Fibroblast of villous mesenchyme (primary cell): Measurements from ENCODE around the gene CFAP52. TPM values are rescaled to one million over a fixed set of nuclear protein-coding genes. Genes with fewer than 3 reads are reported as not detected.
"Not testable (repeated sequence)": the region's sequence is repeated elsewhere in the genome, so short reads cannot be mapped to it uniquely, and the experiment has no call there.

Source experiments
- DNase-seq: peaks from one replicate; pipeline ENCODE4 v3.0.0-alpha.2; 2010; ENCODE audit warnings: low read depth
- H3K4me3 ChIP-seq: 2 replicates; pipeline ENCODE4 v1.5.1; 2011; ENCODE audit warnings: low read depth, mild to moderate bottlenecking, low read length
- total RNA-seq: library from RNA; depleted of rRNA; stranded (reverse); fragments of >200 nt; gene quantifications from 2 replicates; pipeline ENCODE4 v1.2.3, GENCODE V29; 2012
- TF ChIP-seq, protein P1 (sequence below): IDR thresholded peaks from 2 replicates; pipeline ENCODE4 v1.5.1; 2012; ENCODE audit warnings: low read depth, mild to moderate bottlenecking, low read length; ENCODE audit not compliant: insufficient read depth

Gene CFAP52
- total RNA-seq, 1 donor, result 0.43 TPM

GRCh38 chr17:9594065-9594464 lies 17.6 kb downstream of the CFAP52 start:
- TF ChIP-seq, protein P1, sequence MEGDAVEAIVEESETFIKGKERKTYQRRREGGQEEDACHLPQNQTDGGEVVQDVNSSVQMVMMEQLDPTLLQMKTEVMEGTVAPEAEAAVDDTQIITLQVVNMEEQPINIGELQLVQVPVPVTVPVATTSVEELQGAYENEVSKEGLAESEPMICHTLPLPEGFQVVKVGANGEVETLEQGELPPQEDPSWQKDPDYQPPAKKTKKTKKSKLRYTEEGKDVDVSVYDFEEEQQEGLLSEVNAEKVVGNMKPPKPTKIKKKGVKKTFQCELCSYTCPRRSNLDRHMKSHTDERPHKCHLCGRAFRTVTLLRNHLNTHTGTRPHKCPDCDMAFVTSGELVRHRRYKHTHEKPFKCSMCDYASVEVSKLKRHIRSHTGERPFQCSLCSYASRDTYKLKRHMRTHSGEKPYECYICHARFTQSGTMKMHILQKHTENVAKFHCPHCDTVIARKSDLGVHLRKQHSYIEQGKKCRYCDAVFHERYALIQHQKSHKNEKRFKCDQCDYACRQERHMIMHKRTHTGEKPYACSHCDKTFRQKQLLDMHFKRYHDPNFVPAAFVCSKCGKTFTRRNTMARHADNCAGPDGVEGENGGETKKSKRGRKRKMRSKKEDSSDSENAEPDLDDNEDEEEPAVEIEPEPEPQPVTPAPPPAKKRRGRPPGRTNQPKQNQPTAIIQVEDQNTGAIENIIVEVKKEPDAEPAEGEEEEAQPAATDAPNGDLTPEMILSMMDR, result no peak
- no peak for DNase-seq
- H3K4me3 ChIP-seq, result no peak overlapping the region

GRCh38 chr17:9597638-9598037 lies 21.2 kb downstream of the CFAP52 start:
- H3K4me3 ChIP-seq, DNase-seq: not testable (repeated sequence)

DNA sequence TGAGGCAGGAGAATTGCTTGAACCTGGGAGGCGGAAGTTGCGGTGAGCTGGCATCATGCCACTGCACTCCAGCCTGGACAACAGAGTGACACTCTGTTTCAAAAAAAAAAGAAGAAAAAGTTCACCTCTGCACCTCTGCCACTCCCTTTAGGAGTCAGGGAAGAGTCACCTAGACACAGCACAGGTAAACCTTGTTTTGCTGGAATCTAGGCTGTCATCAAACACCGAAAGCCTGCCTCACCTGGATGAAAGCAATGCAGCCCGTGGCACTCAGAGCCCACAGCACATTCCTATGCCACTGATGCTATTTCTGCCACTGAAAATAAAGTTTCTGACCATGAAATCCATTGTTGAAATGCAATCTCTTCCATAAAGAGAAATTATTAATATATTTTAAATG lies 22.2 kb downstream of the CFAP52 start:
- TF ChIP-seq, protein P1, result no peak
- no peak for DNase-seq

GRCh38 chr17:9604583-9604982 lies 28.1 kb downstream of the CFAP52 start:
- not testable (repeated sequence) for H3K4me3 ChIP-seq, DNase-seq

More for the DNA sequence above, 22.2 kb downstream of the CFAP52 start:
- H3K4me3 ChIP-seq, result no peak overlapping the region

DNA sequence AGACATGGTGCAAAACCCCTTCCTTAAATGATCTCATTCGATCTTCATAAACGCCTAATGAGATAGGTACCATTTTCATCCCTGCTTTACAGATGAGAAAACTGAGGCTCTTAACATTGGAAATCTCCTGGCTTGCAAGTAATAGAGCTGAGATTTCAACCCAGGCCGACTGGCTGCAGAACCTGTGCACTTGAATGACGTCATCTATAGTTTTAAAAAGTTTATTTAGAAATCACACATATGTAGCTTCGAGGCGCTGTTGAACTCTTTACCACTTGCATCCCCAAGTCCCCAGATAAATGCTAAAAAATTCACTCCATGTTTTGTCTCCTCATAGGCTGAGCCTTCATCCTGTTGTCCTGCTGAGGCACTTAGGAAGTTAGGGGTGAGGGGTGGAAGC lies 30.0 kb downstream of the CFAP52 start:
- no peak overlapping the region for H3K4me3 ChIP-seq
- TF ChIP-seq, protein P1, result no peak

DNA sequence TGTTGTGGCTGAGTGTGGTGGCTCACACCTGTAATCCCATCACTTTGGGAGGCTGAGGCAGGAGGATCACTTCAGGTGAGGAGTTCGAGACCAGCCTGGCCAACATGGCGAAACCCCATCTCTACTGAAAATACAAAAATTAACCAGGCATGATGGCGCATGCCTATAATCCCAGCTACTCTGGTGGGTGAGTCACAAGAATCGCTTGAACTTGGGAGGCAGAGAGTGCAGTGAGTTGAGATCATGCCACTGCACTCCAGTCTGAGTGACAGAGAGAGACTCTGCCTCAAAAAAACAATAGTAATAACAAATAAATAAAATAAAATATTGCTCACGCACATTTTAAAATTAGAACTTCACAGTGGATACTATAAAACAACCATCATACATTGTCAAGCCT lies 30.6 kb downstream of the CFAP52 start:
- DNase-seq, H3K4me3 ChIP-seq: not testable (repeated sequence)

More for the DNA sequence above, 30.0 kb downstream of the CFAP52 start:
- DNase-seq, result no peak

DNA sequence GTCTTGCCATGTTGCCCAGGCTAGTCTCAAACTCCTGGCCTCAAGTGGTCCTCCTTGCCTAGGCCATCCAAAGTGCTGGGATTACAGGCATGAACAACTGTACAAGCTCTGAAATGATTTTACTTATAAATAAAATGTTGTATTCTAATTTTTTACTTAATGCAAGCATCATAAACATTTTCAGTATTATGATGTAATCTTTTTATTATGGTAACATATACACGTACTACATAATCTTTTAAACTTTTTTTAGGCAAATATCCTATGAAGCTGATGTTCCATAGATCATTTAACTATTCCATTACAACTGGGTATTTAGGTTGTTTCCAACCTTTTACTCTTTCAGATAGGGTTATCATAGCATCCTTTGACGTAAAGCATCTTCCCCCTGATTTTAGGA lies 35.1 kb downstream of the CFAP52 start:
- TF ChIP-seq, protein P1, result no peak
- DNase-seq, result no peak
- no peak overlapping the region for H3K4me3 ChIP-seq

- TF ChIP-seq, protein P1, result no peak
- no peak overlapping the region for H3K4me3 ChIP-seq
- no peak for DNase-seq
Observed at GRCh38 chr17:9612006-9612405, 35.6 kb downstream of the CFAP52 start.

DNA sequence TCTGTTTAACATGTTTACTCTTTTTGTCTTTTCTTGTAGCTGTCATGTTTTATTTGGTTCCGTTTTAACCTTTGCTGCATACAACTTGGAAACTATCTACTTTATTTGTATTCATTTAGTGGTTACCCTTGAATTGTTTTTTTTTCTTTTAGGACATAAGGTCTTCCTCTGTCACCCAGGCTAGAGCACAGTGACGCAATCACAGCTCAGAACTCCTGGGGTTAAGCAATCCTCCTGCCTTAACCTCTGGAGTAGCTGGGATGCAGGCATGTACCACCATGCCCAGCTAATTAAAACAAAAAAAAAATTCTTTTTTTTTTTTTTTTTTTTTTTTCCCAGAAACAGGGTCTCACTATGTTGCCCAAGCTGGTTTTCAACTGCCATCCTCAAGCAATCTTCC lies 39.0 kb downstream of the CFAP52 start:
- TF ChIP-seq, protein P1, result no peak
- H3K4me3 ChIP-seq, result no peak overlapping the region
- DNase-seq, result peak; percentile 59
